Measurements from ENCODE around the gene AMOTL2. TPM values are rescaled to one million over a fixed set of nuclear protein-coding genes. Genes with fewer than 3 reads are reported as not detected.

AMOTL2 gene
- total RNA-seq, 1 experiment from 2014 or later: 153 TPM

DNA sequence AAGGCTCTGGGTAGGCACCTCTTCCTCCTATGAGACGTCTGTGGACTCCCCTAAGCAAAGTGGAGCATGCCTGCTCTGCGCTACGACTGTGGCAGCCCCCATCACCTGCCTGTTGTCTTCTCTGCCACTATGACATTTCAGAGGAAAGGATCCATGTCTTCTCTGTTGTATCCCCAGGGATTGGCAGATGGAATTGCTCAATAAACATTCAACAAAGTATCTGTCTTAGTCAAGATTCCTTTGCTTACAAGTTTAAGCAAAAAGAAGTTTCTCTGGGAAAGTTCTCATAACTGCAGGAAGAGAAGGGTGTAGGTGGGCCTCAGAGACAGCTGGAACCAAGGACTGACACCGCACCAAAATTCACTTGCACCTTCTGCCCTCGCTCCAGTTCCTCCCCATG is 34.3 kb downstream of the AMOTL2 start:
- DNase-seq: no peak
- Mint-ChIP-seq H3K27ac (ENCODE audit: unreplicated experiment) (no peak overlapping the region), H3K27me3 (ENCODE audit: unreplicated experiment) (no peaks in the 10 kb centered on the region), H3K9me3 (ENCODE audit: low read depth, unreplicated experiment) (no peaks in the 10 kb centered on the region), H3K36me3 (ENCODE audit: insufficient read depth, unreplicated experiment) (no peaks in the 10 kb centered on the region), H3K4me1 (ENCODE audit: low read depth, unreplicated experiment) (peaks cover 62% of the 10 kb centered on the region), H3K4me3 (ENCODE audit: low read depth, unreplicated experiment) (no peak overlapping the region)
- TF ChIP-seq, protein P1, sequence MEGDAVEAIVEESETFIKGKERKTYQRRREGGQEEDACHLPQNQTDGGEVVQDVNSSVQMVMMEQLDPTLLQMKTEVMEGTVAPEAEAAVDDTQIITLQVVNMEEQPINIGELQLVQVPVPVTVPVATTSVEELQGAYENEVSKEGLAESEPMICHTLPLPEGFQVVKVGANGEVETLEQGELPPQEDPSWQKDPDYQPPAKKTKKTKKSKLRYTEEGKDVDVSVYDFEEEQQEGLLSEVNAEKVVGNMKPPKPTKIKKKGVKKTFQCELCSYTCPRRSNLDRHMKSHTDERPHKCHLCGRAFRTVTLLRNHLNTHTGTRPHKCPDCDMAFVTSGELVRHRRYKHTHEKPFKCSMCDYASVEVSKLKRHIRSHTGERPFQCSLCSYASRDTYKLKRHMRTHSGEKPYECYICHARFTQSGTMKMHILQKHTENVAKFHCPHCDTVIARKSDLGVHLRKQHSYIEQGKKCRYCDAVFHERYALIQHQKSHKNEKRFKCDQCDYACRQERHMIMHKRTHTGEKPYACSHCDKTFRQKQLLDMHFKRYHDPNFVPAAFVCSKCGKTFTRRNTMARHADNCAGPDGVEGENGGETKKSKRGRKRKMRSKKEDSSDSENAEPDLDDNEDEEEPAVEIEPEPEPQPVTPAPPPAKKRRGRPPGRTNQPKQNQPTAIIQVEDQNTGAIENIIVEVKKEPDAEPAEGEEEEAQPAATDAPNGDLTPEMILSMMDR (IDR thresholded peaks at IDR 0.05; ENCODE audit: unreplicated experiment): no peak
- CTCF ChIA-PET: interaction anchor here (1.5 kb wide), 1 partner anchor 9 kb away, joined by 3 read pairs; no protein-coding TSS in a partner anchor
- intact Hi-C loops (cut with micrococcal nuclease; ENCODE audit: unreplicated experiment): no loop called here
- BruUV-seq (replicated peaks): no TSS peak

- no peak for DNase-seq
- CTCF ChIA-PET: interaction anchor here (0.9 kb wide), 1 partner anchor 11 kb away, joined by 3 read pairs; no protein-coding TSS in a partner anchor
- intact Hi-C loops (cut with micrococcal nuclease; ENCODE audit: unreplicated experiment): no loop called here
- H3K36me3 Mint-ChIP-seq (ENCODE audit: insufficient read depth, unreplicated experiment): no peaks in the 10 kb centered on the region
- no peaks in the 10 kb centered on the region for H3K27me3 Mint-ChIP-seq (ENCODE audit: unreplicated experiment)
- no TSS peak for BruUV-seq (replicated peaks)
- TF ChIP-seq, protein P1 (IDR thresholded peaks at IDR 0.05; ENCODE audit: unreplicated experiment): no peak
- H3K4me1 Mint-ChIP-seq (ENCODE audit: low read depth, unreplicated experiment): peaks cover 68% of the 10 kb centered on the region
- H3K27ac Mint-ChIP-seq (ENCODE audit: unreplicated experiment): no peak overlapping the region
- no peaks in the 10 kb centered on the region for H3K9me3 Mint-ChIP-seq (ENCODE audit: low read depth, unreplicated experiment)
- H3K4me3 Mint-ChIP-seq (ENCODE audit: low read depth, unreplicated experiment): no peak overlapping the region
Observed at GRCh38 chr3:134339331-134339730, 34.9 kb downstream of the AMOTL2 start.

GRCh38 chr3:134338516-134339261 is 35.6 kb downstream of the AMOTL2 start:
- BruUV-seq (replicated peaks): no TSS peak
- no peak for DNase-seq
- intact Hi-C loops (cut with micrococcal nuclease; ENCODE audit: unreplicated experiment): no loop called here
- H3K4me1 Mint-ChIP-seq (ENCODE audit: low read depth, unreplicated experiment): peaks cover 75% of the 10 kb centered on the region
- H3K4me3 Mint-ChIP-seq (ENCODE audit: low read depth, unreplicated experiment): no peak overlapping the region
- TF ChIP-seq, protein P1 (IDR thresholded peaks at IDR 0.05; ENCODE audit: unreplicated experiment): no peak
- H3K27me3 Mint-ChIP-seq (ENCODE audit: unreplicated experiment): no peaks in the 10 kb centered on the region
- CTCF ChIA-PET: interaction anchor here (0.9 kb wide), 1 partner anchor 11 kb away, joined by 3 read pairs; no protein-coding TSS in a partner anchor
- H3K9me3 Mint-ChIP-seq (ENCODE audit: low read depth, unreplicated experiment): no peaks in the 10 kb centered on the region
- H3K36me3 Mint-ChIP-seq (ENCODE audit: insufficient read depth, unreplicated experiment): no peaks in the 10 kb centered on the region
- H3K27ac Mint-ChIP-seq (ENCODE audit: unreplicated experiment): no peak overlapping the region

- H3K27ac Mint-ChIP-seq (ENCODE audit: unreplicated experiment): peak overlapping the region; percentile 2
- TF ChIP-seq, protein P1 (IDR thresholded peaks at IDR 0.05; ENCODE audit: unreplicated experiment): no peak
- no TSS peak for BruUV-seq (replicated peaks)
- intact Hi-C loops (cut with micrococcal nuclease; ENCODE audit: unreplicated experiment): no loop called here
- CTCF ChIA-PET: interaction anchor here (0.9 kb wide), 1 partner anchor 12 kb away, joined by 3 read pairs; no protein-coding TSS in a partner anchor
- H3K9me3 Mint-ChIP-seq (ENCODE audit: low read depth, unreplicated experiment): no peaks in the 10 kb centered on the region
- no peak for DNase-seq
- no peak overlapping the region for H3K4me3 Mint-ChIP-seq (ENCODE audit: low read depth, unreplicated experiment)
- no peaks in the 10 kb centered on the region for H3K36me3 Mint-ChIP-seq (ENCODE audit: insufficient read depth, unreplicated experiment)
- no peaks in the 10 kb centered on the region for H3K27me3 Mint-ChIP-seq (ENCODE audit: unreplicated experiment)
- H3K4me1 Mint-ChIP-seq (ENCODE audit: low read depth, unreplicated experiment): peaks cover 80% of the 10 kb centered on the region
Observed at GRCh38 chr3:134338201-134338512, 36.1 kb downstream of the AMOTL2 start.

All from Calu3 (cell line).